ENCODE measurements around the gene LGALS14.
"Not testable (repeated sequence)": the region's sequence is repeated elsewhere in the genome, so short reads cannot be mapped to it uniquely, and the experiment has no call there.

Gene LGALS14

DNA sequence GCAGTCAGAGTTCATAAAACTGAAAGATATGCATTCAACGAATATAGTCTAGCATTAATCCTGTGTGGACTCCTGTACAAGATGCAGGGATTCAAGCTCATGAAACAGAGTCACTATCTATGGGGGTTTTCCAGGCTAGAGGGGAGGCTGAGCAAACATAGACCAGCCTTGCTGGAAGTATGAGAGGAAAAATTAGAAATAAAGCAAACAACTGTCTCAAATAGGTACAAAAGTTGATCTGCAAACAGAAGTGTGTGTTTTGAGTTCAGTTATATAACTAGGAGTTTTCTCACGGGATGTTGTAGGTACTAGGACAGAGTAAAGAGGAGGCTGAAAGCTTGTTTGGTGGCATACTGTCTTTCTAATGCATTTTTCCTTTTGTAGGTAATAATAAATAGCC is 8.5 kb upstream of the LGALS14 start:
- DNase-seq (ENCODE audit: low read depth), result no peak

DNA sequence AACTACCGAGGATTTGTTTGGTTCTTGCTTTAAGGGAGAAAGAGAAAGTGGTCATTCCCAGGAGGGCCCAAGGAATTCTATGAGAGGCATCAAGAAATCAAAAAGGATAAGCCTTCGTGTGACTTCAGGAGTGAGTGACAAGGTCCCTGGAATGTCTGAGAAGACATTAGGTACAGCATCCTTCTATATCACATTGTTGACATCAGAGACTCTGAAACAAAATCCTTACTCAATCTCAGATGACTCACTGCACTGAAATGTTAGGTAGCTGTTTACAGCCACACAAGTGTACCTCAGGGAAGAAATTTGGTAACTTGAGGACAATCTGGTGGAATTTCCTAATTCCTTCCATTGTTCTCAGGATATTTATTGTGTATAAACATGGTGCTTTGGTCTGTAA is 7.9 kb upstream of the LGALS14 start:
- no peak for DNase-seq (ENCODE audit: low read depth)

DNA sequence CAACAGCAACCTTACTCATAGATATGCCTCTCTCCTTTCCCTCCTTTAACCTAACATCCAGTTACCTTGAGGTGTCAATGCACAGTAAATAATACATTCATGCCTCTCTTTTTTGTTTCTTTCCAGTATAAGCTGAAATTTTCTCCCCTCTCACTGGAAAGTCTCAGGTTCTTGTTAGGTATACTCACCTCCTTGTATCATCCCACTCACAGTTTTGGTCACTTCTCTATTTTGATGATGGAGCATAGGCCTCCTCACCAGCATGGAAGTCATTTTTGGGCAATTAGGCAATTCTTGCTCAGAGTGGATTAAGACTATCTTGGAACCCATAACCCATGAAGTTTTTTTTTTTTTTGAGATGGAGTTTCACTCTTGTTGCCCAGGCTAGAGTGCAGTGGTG is 5.7 kb upstream of the LGALS14 start:
- no peak for DNase-seq (ENCODE audit: low read depth)

DNA sequence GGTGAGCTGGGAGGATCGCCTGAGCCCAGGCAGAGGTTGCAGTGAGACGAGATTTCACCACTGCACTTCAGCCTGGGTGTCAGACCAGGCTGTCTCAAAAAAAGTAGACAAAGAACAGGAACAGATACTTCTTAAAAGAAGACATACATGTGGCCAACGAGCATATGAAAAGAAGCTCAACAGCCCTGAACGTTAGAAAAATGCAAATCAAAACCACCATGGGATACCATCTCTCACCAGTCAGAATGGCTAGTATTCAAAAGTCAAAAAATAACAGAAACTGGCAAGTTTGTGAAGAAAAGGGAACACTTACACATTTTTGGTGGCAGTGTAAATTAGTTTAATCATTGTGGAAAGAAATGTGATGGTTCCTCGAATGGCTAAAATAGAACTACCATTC is 3.0 kb upstream of the LGALS14 start:
- DNase-seq (ENCODE audit: low read depth), result no peak

DNA sequence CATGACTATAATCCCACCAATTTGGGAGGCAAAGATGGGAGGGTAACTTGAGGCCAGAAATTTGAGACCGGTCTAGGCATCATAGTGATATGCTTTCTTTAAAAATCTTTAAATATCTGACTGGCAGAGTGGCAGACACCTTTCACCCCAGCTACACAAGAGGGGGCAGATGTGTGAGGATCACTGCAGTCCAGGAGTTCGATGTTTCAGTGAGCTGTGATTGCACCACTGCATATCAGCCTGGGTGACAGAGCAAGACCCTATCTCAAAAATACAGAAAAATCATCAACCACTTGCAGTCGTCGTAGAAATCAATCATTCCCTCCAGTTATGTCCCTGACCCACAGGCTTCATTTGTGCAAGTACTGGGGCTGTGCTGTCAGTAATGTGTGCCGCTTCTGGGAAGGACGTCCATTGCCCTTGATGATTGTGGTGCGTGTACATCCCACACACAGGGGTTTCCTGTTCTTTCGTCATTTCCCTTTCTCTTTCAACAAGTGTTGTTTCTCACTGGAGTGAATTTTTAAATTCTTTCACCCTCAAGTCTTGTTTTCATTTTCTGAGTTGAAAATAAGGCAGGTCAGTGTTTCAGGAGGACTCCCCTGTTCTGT is 1.4 kb downstream of the LGALS14 start:
- DNase-seq (ENCODE audit: low read depth), result no peak

DNA sequence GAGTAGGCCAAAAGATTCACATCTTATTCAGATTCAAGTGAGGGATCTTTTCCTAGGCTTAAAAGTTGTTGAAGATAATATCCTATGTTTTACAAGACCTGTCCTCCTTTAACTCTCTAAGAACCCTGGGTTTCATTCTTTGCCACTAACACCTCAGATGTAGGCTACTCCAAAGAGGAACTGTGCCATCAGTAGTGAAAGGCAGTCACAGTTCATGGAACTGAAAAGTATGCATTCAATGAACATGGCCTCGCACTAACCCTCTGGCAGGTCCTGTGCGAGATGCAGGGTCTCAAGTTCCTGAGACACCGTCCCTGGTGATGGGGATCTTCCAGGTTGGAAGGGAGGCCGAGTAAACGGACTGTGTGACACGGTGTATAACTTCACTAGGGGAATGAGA is 4.3 kb downstream of the LGALS14 start:
- DNase-seq (ENCODE audit: low read depth), result no peak

DNA sequence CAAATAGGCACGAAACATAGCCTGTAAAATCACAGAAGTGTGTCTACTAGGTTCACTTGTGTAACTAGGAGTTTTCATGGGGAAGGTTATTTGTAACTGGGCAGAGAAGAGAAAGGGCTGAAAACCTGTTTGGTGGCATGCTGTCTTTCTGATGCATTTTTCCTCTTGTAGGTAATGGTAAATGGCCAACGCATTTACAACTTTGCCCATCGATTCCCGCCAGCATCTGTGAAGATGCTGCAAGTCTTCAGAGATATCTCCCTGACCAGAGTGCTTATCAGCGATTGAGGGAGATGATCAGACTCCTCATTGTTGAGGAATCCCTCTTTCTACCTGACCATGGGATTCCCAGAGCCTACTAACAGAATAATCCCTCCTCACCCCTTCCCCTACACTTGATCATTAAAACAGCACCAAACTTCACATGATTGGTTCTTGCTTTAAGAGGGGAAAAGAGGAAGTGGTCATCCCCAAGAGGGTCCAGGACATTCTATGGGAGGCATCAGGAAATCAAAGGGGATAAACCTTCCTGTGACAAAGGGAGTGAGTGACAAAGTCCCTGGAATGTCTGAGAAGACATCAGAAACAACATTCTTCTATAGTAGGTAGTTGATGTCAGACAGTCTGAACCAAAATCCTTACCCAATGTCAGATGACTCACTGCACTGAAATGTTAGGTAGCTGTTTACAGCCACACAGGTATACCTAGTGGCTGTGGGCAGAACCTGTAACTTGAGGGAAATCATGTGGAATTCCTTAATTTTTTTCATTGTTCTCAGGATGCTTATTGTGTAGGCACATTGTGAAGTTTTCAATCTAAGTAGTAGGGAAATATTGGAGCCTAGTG is 5.0 kb downstream of the LGALS14 start:
- DNase-seq (ENCODE audit: low read depth), result no peak

DNA sequence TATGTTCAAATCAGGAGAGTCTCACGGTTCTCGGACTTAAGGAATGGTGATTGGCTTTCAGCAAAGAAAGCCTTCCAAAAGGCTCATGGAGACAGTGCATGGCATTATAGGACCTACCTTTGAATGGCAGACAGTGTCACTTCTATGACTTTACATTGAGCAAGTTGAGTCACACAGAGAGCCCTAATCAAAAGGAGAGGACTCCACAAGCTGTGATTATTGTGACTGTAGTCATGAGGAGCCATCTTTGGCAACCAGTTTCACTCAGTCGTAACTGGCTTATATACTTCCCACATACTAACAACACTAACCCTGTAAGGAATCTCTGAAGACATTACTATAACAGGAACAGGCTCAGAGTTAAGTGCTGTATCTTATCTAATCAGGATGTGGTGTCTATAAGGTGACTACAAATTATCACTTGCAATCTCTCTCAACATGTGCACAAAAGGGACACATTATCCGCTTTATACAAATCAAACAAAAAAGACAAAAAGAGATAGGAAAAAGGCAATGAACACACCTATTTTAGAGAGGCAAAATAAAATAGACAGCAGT is 6.1 kb downstream of the LGALS14 start:
- no peak for DNase-seq (ENCODE audit: low read depth)

DNA sequence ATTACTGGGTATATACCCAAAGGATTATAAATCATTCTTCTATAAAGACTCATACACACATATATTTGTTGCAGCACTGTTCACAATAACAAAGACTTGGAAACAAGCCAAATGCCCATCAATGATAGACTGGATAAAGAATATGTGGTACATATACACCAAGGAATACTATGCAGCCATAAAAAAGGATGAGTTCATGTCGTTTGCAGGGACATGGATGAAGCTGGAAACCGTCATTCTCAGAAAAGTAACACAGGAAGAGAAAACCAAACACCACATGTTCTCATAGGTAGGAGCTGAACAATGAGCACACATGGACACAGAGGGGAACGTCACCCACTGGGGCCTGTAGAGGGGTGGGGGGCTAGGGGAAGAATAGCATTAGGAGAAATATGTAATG is 15.9 kb downstream of the LGALS14 start:
- DNase-seq (ENCODE audit: low read depth), result not testable (repeated sequence)

DNA sequence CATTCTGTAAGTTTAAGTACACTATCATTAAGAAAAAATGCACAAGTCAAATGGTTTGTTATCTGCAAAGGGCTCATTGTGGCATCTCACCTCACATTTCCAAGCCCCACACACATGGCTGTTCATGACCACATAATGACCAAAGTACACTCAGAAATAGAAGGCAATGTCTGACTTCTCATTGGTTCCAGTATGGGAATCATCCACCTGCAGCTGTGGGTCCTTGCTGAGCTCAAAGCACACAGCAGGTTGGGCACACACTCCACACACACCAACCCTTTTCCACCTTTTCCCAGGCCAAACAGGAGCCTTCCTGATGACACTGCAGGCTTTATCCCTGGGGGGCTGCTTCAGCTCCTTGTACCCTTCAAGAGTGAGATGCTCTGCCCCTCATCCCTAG is 21.7 kb downstream of the LGALS14 start:
- DNase-seq (ENCODE audit: low read depth), result no peak

DNA sequence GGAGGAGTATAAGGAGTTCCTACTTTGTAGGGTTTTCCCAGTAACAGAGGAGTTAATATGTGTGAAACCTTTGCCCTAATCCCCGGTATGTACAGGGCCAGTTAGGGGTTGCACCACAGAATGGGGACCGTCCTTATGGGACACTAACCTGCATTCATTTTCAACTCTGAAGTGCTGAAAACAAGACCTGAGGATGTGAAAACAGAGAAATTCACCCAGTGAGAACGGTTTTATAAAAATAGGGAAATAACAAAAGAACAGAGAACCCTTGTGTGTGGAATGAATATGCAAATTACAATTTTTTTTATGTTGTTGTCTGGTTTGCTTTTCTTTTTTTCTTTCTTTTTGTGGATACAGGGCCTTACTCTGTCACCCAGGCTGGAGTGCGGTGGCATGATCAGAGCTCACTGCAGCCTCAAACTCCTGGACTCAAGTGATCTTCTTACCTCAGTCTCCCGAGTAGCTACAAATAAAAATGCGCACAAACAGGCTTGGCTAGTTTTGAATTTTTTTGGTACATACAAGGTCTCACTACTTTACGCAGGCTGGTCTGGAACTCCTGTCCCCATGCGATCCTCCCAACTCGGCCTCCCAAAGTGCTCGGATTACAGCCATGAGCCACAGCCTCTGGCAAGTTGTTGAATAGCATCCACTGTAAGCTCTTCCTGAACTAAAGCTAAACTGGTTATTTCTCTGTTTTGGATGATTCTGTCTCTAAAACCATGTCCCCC is 23.0 kb downstream of the LGALS14 start:
- DNase-seq (ENCODE audit: low read depth), result no peak

DNA sequence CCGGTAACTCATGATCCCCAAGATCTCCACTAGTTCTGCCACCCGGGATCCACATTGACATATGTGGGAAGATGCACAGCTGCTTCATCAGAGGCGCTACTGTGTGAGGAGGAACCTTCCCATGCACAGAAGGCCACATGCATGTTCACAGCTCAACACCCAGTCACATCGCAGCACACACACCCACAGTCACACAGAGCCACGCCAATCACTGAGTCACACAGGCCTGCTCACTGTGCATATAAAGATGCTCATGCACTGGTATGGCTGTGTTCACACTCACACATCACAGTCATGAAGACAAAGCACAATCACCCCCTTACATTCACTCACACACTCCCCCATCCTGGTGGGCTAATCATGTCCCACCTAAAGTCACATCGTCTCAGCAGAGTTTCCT is 23.8 kb downstream of the LGALS14 start:
- no peak for DNase-seq (ENCODE audit: low read depth)

DNA sequence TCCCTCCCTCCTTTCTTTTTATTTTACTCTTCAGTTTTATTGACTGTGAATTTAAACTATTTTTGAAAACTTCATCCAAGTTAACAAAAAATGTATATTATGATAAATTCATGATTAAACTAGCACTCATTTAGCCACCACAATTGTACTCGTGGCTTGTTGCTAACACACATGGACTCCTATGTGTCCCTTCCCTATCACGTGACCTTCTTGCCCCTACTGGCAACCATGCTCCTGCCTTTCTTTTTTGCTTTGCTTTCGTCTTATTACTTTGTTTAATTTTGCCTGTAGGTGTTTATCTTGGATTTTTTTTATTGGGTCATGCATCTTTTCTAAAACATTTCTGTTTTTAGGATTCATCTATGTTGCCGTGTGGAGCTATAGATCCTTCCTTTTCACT is 25.3 kb downstream of the LGALS14 start:
- DNase-seq (ENCODE audit: low read depth), result no peak

DNA sequence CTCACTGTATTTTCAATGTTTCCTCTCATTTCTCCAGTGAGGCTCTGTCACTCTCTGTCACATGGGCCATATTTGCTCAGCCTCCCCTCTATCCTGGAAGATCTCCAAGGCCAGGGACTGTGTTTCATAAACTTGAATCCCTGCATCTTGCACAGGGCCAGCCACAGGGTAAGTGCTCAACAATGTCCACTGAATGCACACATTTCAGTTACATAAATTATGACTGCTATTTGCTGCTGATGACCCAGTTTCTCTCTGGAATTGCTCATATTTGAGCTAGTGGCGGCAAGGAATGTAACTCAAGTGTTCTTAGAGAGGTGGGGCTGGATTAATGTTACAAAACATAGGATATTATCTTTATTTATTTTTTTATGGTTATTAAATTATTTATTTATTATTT is 27.4 kb downstream of the LGALS14 start:
- DNase-seq (ENCODE audit: low read depth), result no peak

DNA sequence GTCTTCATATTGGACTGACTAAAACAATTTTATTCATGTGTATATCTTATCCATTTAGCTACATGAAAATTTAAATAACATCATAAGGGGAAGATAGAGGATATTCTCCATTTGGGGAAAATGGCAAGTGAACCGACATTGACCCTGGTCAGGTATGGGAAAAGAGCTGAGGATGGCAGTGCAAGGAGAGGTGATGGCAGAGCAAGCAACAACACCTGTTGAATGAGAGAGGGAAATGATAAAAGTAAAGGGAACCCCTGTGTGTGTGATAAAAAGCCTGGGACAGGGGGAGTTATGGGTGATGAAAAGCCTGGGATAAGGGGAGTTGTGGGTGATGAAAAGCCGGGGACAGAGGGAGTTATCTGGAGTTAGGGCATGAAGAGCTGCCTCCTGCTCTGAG is 29.6 kb downstream of the LGALS14 start:
- DNase-seq (ENCODE audit: low read depth), result no peak

DNA sequence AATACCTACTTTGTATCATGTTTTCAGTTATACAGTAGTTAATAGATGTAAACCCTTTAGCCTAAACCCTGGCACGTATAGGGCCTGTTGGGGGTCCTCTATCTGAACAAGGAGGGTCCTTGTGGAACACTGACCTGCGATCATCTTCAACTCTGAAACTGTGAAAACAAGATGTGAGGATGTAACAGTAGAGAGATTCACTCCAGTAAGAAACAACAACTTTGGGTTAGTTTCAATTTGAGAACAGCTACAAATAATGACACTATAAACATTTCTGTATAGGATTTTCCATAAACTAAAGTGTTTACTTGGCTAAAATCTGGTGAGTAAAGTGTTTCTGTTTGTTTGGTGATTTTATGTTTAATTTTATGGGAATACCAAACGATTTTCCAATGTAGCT is 31.4 kb downstream of the LGALS14 start:
- DNase-seq (ENCODE audit: low read depth), result no peak

DNA sequence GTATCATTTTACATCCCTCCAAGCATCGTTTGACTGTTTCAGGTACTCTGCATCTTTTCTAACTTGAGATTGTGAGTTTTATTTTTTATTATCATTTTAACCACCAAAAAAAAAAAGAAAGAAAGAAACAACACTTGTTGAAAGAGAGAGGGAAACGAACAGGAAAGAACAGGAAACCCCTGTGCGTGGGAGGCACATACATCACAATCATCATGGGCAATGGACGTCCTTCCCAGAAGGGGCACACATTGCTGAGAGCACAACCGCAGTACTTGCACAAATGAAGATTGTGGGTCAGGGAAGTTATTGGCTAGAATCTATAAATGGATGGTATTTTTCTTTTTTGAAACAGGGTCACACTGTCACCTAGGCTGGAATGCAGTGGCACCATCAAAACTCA is 31.8 kb downstream of the LGALS14 start:
- no peak for DNase-seq (ENCODE audit: low read depth)

DNA sequence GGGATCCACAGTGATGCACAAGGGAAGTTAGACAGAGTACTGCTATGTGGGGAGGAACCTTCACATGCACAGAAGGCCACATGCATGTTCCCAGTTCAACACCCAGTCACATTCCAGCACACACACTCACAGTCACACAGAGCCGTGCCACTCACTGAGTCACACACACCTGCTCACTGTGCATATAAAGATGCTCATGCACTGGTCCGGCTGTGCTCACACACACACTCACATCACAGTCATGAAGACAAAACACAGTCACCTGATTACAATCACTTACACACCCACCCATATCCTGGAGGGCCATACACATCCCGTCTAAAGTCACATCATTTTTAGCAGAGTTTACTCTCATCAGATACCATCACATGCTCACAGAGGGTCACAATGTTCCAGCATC is 33.1 kb downstream of the LGALS14 start:
- no peak for DNase-seq (ENCODE audit: low read depth)

DNA sequence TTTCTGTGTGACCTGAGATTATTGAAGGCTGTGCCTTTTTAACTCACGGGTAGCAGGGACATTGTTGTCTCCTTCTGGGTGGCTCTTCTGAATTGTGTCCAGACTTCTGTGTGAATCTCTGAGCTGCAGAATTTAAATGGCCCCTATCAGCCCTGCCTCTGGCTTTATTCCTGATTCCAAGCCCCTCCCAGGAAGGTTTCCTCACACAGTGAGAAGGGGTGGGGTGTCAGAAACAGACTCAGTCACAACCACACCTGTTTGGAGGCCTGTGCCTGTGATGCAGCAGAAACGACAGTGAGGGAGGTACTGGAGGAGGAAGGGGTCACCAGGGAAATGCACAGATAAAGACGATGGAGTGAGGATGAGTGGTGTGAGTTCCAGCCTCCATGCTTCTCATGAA is 33.6 kb downstream of the LGALS14 start, which contains the start of gene CLC:
CLC (minus strand) TSS at position 139 of the 400 bp plus-strand sequence; CDS start at position 62, 77 bp downstream.
- DNase-seq (ENCODE audit: low read depth), result no peak

DNA sequence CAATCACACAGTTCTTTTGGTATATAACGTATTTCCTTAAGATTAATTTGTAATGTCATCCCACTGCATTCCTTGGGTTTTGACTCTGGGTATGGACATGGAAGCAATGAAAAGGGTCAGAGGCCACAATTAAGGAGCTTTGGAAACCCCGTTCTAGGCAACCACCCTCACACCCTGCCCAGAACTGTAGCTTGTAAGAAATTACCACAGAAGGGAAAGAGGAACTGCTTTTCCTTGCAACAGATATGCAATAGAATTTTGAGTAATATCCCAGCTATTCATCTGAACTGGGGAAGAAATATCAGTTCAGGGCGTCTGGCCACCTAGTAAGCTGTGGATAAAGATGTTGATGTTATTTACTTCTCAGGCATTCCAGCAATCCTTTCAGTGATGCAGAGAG is 34.5 kb downstream of the LGALS14 start:
- DNase-seq (ENCODE audit: low read depth), result no peak

DNA sequence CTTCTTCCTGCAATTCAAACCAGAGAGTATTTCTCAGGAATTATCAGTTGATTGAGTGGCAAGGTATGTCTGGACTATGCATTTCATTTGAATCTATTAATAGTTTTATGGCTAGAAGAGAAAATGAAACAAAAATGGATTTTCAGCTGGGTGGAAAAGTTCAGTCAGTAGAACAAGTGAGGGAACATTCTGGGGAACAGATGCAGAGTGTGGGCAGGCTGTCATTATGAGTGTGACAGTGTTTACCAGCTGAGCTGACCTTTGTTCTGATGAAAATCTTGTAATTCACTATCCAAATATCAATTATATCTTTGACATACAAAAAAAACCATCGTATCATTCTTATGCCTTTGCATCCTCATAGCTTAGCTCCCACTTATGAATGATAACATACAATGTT is 36.1 kb downstream of the LGALS14 start:
- DNase-seq (ENCODE audit: low read depth), result no peak

DNA sequence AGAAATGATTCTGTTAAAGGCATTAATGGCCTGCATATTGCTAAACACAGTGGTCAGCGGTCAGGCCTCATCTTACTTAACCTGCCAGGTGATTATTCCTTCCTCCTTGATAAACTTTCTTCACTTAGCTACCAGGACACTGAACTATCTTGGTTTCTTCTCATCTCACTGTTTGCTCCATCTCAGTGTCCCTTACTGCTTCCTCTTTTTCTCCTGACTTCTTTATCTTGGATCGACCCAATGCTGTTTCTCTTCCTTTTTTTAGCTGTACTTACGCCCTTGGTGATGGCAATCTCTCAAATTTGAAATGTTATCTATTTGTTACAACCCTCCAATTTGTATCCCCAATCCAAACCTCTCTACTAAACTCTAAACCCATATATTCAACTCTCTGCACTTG is 41.4 kb downstream of the LGALS14 start:
- DNase-seq (ENCODE audit: low read depth), result no peak

Data from iris pigment epithelial cell (primary cell).